HG03354 (cell line): ENCODE results near the gene ZNF436.

Experiments used
- ATAC-seq: cut with Tn5 transposase; IDR thresholded peaks from one replicate; pipeline ENCODE4 v1.9.1; 2021; ENCODE audit warnings: mild to moderate bottlenecking; ENCODE audit not compliant: unreplicated experiment, poor library complexity, severe bottlenecking

The ZNF436 gene

GRCh38 chr1:23369335-23370013 is at the start of gene ZNF436:
TSS of gene ZNF436 (minus strand) at chr1:23369836. CDS start at chr1:23368005, 1,831 bp downstream.
- no peak for ATAC-seq

GRCh38 chr1:23419180-23419579 is 49.5 kb upstream of the ZNF436 start:
- no peak for ATAC-seq

- ATAC-seq = no peak
These were observed 47.9 kb upstream of the ZNF436 start for GRCh38 chr1:23417570-23417969.

DNA sequence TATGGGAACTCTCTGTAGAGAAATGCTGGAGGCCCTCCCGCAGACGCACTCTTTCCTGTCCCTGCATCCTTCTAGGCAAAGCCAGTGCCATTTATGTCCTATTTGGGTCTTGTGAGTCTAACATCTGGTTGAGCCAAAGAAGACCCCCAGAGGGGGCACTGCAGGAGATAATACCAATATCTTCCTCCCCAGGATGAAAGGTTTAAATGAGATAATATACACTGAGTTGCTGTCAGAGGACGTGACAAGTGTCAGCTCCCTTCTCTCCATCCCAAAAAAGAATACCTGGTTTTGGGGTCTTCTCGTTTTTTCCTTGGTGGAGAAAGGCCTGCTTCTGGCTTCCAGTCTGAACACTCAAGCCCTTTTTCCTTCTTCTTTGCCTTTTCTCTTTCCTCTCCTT is 47.3 kb upstream of the ZNF436 start:
- no peak for ATAC-seq

DNA sequence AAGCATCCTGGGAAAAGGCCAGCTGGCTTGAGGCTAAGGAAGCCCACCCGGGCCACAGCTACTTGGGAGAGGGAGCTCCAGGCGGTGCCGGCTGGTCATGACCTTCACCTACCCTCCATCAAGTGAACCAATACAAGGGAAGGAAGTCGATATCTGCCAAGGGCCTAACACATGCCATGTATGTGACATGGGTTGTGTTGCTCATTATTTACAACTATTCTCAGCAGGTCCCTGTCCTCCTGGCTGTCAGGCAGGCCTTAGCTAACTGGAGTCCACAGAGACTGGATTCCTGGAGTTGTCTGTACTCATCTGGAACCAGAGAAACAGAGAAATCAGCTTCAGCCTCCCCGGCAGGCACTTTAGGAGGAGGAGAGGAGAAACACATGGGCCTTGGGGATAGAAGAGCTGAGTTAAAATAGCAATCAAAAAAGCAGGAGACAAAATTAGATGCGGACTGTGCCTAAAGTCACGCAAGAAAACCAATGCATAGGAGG is 39.2 kb upstream of the ZNF436 start:
- ATAC-seq = no peak

- ATAC-seq = no peak
These were observed 37.5 kb upstream of the ZNF436 start for GRCh38 chr1:23407016-23407630.

- ATAC-seq = no peak
These were observed 36.3 kb upstream of the ZNF436 start for GRCh38 chr1:23405946-23406345.

DNA sequence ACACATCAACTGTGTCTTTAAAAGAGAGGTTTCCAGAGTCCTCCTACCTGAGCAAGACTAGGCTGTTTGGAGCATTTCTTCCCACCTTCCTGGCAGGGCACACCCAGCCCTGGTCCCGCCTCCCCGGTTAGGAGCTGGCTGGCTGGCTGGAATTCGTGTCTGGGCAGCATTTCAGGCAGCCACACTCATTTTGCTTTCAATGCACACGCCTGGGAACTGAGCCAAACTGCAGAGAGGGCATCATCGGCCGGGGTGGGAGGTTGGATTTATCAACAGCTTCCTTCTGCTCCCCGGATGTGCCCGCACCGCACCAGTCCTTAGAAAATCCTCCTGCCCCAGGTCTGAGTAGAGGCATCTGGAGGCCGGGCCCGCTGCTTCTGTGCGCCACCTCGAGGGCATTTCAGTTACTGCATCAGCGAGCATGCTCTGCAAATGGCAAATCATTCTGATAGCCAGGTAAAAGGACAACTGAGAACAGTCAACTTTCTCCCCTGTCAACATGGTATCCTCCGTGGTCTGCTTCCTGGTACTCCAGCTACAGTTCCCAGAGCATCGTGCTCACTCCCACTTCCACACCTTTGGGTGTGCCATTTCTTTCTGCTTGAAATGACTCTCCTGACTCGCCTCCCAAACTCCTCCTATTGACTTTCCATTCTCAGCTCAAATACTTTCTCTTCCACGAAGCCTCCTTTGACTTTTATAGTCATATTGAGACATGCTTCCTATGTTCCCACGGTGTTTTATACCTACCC is 34.3 kb upstream of the ZNF436 start:
- peak; percentile 52 for ATAC-seq

DNA sequence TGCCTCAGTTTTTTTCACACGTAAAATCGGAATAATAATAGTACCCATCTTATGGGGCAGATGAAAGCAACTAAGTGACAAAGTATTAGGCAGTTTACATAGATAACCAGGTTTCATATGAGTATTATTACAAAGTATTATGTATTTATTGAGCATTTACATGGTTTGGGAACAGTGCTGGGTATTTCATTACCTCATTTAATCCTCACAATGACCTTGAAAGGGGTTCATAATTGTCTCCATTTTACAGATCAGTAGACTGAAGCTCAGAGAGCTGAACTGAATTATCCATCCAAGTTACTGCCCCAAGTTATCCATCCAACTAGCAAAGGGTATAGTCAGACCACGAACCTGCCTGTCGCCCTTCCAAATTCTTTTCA is 33.7 kb upstream of the ZNF436 start:
- no peak for ATAC-seq

DNA sequence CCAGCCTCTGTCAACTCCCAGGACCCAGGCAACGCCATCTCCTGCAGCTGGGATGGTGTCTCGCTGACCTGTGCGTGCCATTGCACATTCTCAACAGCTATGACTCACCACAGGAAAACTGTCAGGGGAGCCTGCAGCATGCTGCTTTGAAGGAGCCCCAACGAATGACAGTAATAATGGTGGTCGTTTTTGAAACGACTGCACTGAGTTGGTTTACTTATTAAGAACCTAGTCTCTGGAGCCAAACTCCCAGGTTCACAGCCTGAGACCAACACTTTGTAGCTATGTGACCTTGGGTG is 33.4 kb upstream of the ZNF436 start:
- ATAC-seq = no peak

DNA sequence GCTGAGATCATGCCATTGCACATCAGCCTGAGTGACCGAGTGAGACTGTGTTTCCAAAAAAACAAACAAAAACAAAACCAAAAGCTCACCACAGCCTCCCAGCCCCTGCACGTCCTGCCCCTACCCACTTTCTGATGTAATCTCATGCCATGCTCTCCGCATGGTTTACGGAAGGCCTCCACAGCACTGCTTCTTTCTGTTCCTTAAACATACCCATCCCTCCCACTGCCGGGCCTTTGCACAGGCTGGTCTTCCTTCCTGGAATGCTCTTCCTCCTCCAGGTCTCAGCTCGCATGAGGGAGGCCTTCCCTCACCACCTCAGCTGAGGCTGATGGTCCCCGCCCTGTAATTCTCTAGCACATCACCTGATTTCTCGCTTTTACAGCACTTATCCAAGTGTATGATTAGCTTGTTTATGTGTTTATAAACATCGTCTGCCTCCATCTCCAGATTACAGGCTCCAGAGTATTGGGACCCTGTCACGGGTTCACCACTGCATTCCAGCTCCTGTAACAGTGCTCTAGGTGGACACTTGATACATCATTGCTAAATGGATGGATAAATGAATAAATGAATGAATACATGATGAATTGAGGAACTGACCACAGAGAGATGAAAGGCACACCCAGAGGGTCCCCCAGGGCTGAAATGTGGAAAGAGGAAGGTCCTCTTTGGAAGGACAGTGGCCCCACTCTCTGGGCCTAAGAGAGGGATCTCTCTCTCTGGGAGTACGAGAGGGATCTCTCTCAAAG is 32.8 kb upstream of the ZNF436 start:
- no peak for ATAC-seq

- no peak for ATAC-seq
These were observed 31.7 kb upstream of the ZNF436 start for GRCh38 chr1:23401313-23401712.

DNA sequence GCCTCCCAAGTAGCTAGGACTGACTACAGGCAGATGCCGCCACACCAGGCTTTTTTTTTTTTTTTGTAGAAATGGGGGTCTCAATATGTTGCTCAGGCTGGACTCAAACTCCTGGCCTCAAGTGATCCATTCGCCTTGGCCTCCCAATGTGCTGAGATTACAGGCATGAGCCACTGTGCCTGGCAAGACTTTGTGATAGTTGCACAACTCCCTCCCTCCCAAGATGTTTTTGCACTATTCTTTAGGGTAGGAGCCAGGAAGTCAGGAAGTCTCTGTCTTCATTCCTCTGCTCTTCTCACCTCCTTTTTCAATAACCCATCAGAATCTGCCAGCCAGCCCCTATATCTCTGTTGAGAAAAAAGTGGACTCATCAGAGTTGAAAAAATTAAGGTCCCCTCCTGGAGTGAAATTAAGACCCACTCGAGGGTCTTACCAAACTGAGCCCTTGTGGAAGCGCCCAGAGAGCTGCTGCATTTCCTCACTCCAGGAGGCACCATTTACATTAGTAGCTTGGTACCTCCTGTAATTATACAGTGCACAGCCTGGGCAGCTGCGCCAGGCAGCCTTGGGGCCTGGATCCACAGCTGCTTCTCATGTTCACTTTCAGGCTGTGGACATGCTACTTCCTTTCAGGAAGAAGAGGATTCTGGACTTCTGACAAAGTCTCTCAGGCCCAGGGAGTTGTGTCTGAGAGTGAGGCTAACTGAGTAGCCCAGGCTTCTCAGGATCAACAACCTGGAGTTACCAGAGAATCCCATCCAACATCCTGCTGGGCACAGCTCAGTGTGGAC is 30.9 kb upstream of the ZNF436 start:
- ATAC-seq = no peak

DNA sequence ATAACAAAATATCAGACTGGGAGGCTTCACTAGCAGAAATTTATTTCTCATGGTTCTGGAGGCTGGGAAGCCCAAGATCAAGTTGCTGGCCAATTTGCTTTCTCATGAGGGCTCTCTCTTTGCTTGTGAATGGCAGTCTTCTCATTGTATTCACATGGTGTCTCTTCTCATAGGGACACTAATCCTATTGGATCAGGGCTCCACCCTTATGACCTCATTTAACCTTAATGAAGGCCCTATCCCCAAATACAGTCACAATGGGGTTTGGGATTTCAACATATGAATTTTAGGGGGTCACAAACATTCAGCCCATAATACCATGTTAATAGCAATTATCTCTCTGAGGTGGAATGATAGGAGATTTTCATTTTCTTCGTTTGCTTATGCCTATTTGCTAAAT is 29.6 kb upstream of the ZNF436 start:
- ATAC-seq = no peak

DNA sequence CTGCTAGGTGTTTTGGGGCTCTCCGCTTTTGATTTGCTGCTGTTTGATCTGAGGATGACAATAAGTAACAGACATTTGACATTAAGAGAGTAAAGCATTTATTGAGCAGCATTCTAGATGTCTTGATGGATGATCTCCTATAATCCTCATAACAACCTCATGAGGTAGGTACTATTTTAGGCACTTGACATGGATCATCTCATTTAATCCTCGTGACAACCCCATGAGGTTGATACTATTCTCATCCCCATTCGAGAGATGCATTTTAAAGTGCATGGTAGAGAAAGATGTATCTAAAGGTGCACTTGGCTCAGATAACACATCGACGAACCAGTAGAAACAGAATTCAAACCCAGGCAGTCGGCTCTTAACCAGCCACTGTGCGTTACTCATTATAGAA is 28.3 kb upstream of the ZNF436 start:
- ATAC-seq = no peak

- no peak for ATAC-seq
These were observed 26.7 kb upstream of the ZNF436 start for GRCh38 chr1:23396380-23396779.

GRCh38 chr1:23395849-23396248 is 26.2 kb upstream of the ZNF436 start:
- no peak for ATAC-seq

DNA sequence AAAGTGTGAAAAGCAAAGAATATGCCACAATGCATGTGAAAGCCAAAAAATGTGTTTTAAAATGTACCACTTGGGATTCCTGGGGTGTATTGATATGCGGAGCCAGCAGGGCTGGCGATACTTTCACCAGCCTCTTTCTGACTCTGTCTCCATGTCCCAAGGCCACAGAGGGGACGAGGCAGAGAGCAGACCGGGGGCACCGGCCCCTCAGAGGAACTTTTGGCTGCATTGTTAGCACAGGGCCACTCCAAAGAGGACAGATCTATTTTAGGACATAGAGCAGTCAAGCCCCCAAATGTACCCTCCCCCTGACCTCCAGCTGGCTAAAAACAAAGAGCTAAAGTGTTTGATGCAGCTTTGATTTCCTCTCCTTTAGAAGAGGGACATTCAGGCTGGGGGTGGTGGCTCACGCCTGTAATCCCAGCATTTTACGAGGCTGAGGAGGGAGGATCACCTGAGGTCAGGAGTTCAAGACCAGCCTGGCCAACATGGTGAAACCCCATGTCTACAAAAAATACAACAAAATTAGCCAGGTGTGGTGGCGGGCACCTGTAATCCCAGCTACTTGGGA is 25.6 kb upstream of the ZNF436 start:
- ATAC-seq = no peak

GRCh38 chr1:23394684-23395083 is 25.0 kb upstream of the ZNF436 start:
- no peak for ATAC-seq
